HEK293 (cell line): ENCODE data around the gene RAB24.

ENCODE experiments used
- BCL11A ChIP-seq: fragments of 450-650 bp; formaldehyde crosslinking; IDR thresholded peaks from 2 replicates; pipeline ENCODE4 v1.5.1; 2016; ENCODE audit warnings: low read depth, missing biosample characterization, missing genetic modification characterization
- FEZF1 ChIP-seq: fragments of 450-650 bp; formaldehyde crosslinking; IDR thresholded peaks from 2 replicates; pipeline ENCODE4 v1.5.1; 2016; ENCODE audit warnings: missing biosample characterization, missing genetic modification characterization
- MEIS1 ChIP-seq: sonication (generic); formaldehyde crosslinking; IDR thresholded peaks from 2 replicates; pipeline ENCODE4 v1.8.1; 2022; ENCODE audit warnings: missing genetic modification reagents, mild to moderate bottlenecking, borderline replicate concordance
- MYNN ChIP-seq: fragments of 450-650 bp; formaldehyde crosslinking; IDR thresholded peaks from 2 replicates; pipeline ENCODE4 v1.5.1; 2016; ENCODE audit warnings: missing biosample characterization, missing genetic modification characterization, borderline replicate concordance
- SCRT1 ChIP-seq: fragments of 450-650 bp; formaldehyde crosslinking; IDR thresholded peaks from 2 replicates; pipeline ENCODE4 v1.5.1; 2016; ENCODE audit warnings: missing biosample characterization, missing genetic modification characterization, borderline replicate concordance
- SP7 ChIP-seq: fragments of 450-650 bp; formaldehyde crosslinking; IDR thresholded peaks from 2 replicates; pipeline ENCODE4 v1.5.1; 2016; ENCODE audit warnings: missing biosample characterization, missing genetic modification characterization
- TCF7L2 ChIP-seq: IDR thresholded peaks from 2 replicates; pipeline ENCODE4 v1.6.1; 2011; ENCODE audit warnings: low read depth, mild to moderate bottlenecking, inconsistent platforms, low read length, moderate library complexity, borderline replicate concordance
- ZBTB1 ChIP-seq: fragments of 450-650 bp; formaldehyde crosslinking; IDR thresholded peaks from 2 replicates; pipeline ENCODE4 v1.5.1; 2016; ENCODE audit warnings: missing biosample characterization, missing genetic modification characterization
- ZFP3 ChIP-seq: fragments of 450-650 bp; formaldehyde crosslinking; IDR thresholded peaks from 2 replicates; pipeline ENCODE4 v1.5.1; 2016; ENCODE audit warnings: low read depth, missing biosample characterization, missing genetic modification characterization
- ZNF140 ChIP-seq: fragments of 450-650 bp; formaldehyde crosslinking; IDR thresholded peaks from 2 replicates; pipeline ENCODE4 v1.5.1; 2016; ENCODE audit warnings: missing biosample characterization, missing genetic modification characterization
- ZNF174 ChIP-seq: fragments of 450-650 bp; formaldehyde crosslinking; IDR thresholded peaks from 2 replicates; pipeline ENCODE4 v1.5.0; 2017; ENCODE audit warnings: missing biosample characterization, mild to moderate bottlenecking, missing genetic modification characterization
- ZNF2 ChIP-seq: fragments of 450-650 bp; formaldehyde crosslinking; IDR thresholded peaks from 2 replicates; pipeline ENCODE4 v1.5.1; 2016; ENCODE audit warnings: missing biosample characterization, missing genetic modification characterization
- ZNF214 ChIP-seq: fragments of 450-650 bp; formaldehyde crosslinking; IDR thresholded peaks from 2 replicates; pipeline ENCODE4 v1.5.1; 2017; ENCODE audit warnings: missing biosample characterization, mild to moderate bottlenecking, missing genetic modification characterization, borderline replicate concordance
- ZNF624 ChIP-seq: fragments of 450-650 bp; formaldehyde crosslinking; IDR thresholded peaks from 2 replicates; pipeline ENCODE4 v1.5.1; 2017; ENCODE audit warnings: missing biosample characterization, missing genetic modification characterization
- ZNF76 ChIP-seq: fragments of 450-650 bp; formaldehyde crosslinking; IDR thresholded peaks from 2 replicates; pipeline ENCODE4; 2016; ENCODE audit warnings: low read depth, missing biosample characterization, missing genetic modification characterization, borderline replicate concordance
- ZNF777 ChIP-seq: fragments of 450-650 bp; formaldehyde crosslinking; IDR thresholded peaks from 2 replicates; pipeline ENCODE4 v1.5.1; 2017; ENCODE audit warnings: missing biosample characterization, missing genetic modification characterization, borderline replicate concordance
- ZNF792 ChIP-seq: fragments of 450-650 bp; formaldehyde crosslinking; IDR thresholded peaks from 2 replicates; pipeline ENCODE4 v1.5.1; 2016; ENCODE audit warnings: missing biosample characterization, missing genetic modification characterization
- TF ChIP-seq, protein P1 (sequence below): fragments of 450-650 bp; formaldehyde crosslinking; IDR thresholded peaks from 2 replicates; pipeline ENCODE4 v1.5.1; 2016; ENCODE audit warnings: missing biosample characterization, missing genetic modification characterization
- TF ChIP-seq, protein P2 (sequence below): fragments of 450-650 bp; formaldehyde crosslinking; IDR thresholded peaks from 2 replicates; pipeline ENCODE4 v1.5.1; 2016; ENCODE audit warnings: missing biosample characterization, missing genetic modification characterization
- TF ChIP-seq, protein P3 (sequence below): fragments of 450-650 bp; formaldehyde crosslinking; IDR thresholded peaks from 2 replicates; pipeline ENCODE4 v1.5.1; 2016; ENCODE audit warnings: missing biosample characterization, missing genetic modification characterization
- TF ChIP-seq, protein P4 (sequence below): fragments of 450-650 bp; formaldehyde crosslinking; IDR thresholded peaks from 2 replicates; pipeline ENCODE4 v1.5.1; 2017; ENCODE audit warnings: missing biosample characterization, missing genetic modification characterization
- TF ChIP-seq, protein P5 (sequence below): fragments of 450-650 bp; formaldehyde crosslinking; conservative IDR thresholded peaks from 2 replicates; pipeline ENCODE4 v1.5.1; 2016; ENCODE audit warnings: low read depth, missing biosample characterization, missing genetic modification characterization
- TF ChIP-seq, protein P6 (sequence below): fragments of 450-650 bp; formaldehyde crosslinking; IDR thresholded peaks from 2 replicates; pipeline ENCODE4 v1.5.1; 2016; ENCODE audit warnings: missing biosample characterization, missing genetic modification characterization
- TF ChIP-seq, protein P7 (sequence below): fragments of 450-650 bp; formaldehyde crosslinking; optimal IDR thresholded peaks from 2 replicates; pipeline ENCODE3; 2016; ENCODE audit warnings: missing biosample characterization, mild to moderate bottlenecking, missing genetic modification characterization
- TF ChIP-seq, protein P8 (sequence below): fragments of 450-650 bp; formaldehyde crosslinking; IDR thresholded peaks from 2 replicates; pipeline ENCODE4 v1.5.1; 2016; ENCODE audit warnings: missing biosample characterization, missing genetic modification characterization

The RAB24 gene

DNA sequence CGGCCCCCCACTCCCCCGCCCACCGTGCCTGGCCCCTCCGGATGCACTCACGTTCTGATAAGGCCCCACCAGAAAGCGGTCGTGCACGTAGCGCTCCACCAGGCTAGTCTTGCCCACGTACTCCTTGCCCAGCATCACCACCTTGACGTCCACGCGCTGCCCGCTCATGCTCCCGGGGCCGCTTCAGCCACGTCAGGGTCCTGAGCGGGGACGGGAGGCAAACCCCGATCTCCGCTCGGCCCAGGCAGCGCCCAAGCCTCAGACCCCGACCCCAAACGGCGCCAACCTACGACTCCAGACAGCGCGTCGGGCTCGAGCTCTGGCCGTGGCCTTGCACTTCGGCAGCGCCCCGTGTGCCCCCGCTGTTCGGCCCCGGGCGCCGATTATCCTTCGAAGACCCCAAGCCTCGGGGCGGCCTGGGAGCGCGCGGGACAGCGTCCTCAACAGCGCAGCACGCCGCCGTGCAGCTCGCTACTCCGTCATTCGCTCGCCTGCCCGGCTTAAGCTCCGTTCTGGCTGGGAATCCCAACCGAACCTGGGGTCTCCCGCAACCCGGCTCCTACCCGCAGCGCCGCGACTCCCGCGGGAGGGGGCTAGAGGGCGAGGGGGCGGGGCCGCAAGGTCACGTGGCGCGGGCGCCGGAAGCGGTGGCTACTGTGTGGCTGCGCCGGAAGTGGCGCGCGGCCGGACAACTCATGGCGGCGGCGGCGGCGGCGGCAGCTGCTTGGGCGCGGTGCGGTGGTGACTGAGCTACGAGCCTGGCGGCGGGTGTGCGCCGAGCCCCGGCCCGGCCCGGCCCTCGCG is at the start of gene RAB24, which contains the start of gene PRELID1 (continued):
- no peak for TF ChIP-seq SCRT1 (tag by site-specific recombination)
- TF ChIP-seq FEZF1, result no peak
- TF ChIP-seq TCF7L2, result no peak
- TF ChIP-seq MEIS1 (CRISPR knock-in tag), result no peak
- TF ChIP-seq ZNF2 (tag by site-specific recombination), result peak; percentile 78
- no peak for TF ChIP-seq ZNF624 (tag by site-specific recombination)
- TF ChIP-seq ZBTB1 (tag by site-specific recombination), result 0 out of 2 replicates have a peak, but pooled peaks have one; percentile 67
- TF ChIP-seq ZNF214, result no peak
- TF ChIP-seq, protein P1, sequence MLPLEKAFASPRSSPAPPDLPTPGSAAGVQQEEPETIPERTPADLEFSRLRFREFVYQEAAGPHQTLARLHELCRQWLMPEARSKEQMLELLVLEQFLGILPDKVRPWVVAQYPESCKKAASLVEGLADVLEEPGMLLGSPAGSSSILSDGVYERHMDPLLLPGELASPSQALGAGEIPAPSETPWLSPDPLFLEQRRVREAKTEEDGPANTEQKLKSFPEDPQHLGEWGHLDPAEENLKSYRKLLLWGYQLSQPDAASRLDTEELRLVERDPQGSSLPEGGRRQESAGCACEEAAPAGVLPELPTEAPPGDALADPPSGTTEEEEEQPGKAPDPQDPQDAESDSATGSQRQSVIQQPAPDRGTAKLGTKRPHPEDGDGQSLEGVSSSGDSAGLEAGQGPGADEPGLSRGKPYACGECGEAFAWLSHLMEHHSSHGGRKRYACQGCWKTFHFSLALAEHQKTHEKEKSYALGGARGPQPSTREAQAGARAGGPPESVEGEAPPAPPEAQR (tag by site-specific recombination), result no peak
- TF ChIP-seq, protein P2, sequence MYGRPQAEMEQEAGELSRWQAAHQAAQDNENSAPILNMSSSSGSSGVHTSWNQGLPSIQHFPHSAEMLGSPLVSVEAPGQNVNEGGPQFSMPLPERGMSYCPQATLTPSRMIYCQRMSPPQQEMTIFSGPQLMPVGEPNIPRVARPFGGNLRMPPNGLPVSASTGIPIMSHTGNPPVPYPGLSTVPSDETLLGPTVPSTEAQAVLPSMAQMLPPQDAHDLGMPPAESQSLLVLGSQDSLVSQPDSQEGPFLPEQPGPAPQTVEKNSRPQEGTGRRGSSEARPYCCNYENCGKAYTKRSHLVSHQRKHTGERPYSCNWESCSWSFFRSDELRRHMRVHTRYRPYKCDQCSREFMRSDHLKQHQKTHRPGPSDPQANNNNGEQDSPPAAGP (tag by site-specific recombination), result peak; percentile 67
- TF ChIP-seq, protein P3, sequence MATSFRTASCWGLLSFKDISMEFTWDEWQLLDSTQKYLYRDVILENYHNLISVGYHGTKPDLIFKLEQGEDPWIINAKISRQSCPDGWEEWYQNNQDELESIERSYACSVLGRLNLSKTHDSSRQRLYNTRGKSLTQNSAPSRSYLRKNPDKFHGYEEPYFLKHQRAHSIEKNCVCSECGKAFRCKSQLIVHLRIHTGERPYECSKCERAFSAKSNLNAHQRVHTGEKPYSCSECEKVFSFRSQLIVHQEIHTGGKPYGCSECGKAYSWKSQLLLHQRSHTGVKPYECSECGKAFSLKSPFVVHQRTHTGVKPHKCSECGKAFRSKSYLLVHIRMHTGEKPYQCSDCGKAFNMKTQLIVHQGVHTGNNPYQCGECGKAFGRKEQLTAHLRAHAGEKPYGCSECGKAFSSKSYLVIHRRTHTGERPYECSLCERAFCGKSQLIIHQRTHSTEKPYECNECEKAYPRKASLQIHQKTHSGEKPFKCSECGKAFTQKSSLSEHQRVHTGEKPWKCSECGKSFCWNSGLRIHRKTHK (tag by site-specific recombination), result no peak
- TF ChIP-seq ZNF174, result no peak
- TF ChIP-seq, protein P4, sequence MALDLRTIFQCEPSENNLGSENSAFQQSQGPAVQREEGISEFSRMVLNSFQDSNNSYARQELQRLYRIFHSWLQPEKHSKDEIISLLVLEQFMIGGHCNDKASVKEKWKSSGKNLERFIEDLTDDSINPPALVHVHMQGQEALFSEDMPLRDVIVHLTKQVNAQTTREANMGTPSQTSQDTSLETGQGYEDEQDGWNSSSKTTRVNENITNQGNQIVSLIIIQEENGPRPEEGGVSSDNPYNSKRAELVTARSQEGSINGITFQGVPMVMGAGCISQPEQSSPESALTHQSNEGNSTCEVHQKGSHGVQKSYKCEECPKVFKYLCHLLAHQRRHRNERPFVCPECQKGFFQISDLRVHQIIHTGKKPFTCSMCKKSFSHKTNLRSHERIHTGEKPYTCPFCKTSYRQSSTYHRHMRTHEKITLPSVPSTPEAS, result no peak
- no peak for TF ChIP-seq ZFP3 (tag by site-specific recombination)
- TF ChIP-seq, protein P5, sequence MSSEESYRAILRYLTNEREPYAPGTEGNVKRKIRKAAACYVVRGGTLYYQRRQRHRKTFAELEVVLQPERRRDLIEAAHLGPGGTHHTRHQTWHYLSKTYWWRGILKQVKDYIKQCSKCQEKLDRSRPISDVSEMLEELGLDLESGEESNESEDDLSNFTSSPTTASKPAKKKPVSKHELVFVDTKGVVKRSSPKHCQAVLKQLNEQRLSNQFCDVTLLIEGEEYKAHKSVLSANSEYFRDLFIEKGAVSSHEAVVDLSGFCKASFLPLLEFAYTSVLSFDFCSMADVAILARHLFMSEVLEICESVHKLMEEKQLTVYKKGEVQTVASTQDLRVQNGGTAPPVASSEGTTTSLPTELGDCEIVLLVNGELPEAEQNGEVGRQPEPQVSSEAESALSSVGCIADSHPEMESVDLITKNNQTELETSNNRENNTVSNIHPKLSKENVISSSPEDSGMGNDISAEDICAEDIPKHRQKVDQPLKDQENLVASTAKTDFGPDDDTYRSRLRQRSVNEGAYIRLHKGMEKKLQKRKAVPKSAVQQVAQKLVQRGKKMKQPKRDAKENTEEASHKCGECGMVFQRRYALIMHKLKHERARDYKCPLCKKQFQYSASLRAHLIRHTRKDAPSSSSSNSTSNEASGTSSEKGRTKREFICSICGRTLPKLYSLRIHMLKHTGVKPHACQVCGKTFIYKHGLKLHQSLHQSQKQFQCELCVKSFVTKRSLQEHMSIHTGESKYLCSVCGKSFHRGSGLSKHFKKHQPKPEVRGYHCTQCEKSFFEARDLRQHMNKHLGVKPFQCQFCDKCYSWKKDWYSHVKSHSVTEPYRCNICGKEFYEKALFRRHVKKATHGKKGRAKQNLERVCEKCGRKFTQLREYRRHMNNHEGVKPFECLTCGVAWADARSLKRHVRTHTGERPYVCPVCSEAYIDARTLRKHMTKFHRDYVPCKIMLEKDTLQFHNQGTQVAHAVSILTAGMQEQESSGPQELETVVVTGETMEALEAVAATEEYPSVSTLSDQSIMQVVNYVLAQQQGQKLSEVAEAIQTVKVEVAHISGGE (tag by site-specific recombination), result peak; percentile 84
- TF ChIP-seq ZNF140 (tag by site-specific recombination), result no peak
- TF ChIP-seq SP7 (tag by site-specific recombination), result 0 out of 2 replicates have a peak, but pooled peaks have one; percentile 47
- no peak; the same call in 1 of the 2 replicates for TF ChIP-seq ZNF76
- TF ChIP-seq, protein P6, sequence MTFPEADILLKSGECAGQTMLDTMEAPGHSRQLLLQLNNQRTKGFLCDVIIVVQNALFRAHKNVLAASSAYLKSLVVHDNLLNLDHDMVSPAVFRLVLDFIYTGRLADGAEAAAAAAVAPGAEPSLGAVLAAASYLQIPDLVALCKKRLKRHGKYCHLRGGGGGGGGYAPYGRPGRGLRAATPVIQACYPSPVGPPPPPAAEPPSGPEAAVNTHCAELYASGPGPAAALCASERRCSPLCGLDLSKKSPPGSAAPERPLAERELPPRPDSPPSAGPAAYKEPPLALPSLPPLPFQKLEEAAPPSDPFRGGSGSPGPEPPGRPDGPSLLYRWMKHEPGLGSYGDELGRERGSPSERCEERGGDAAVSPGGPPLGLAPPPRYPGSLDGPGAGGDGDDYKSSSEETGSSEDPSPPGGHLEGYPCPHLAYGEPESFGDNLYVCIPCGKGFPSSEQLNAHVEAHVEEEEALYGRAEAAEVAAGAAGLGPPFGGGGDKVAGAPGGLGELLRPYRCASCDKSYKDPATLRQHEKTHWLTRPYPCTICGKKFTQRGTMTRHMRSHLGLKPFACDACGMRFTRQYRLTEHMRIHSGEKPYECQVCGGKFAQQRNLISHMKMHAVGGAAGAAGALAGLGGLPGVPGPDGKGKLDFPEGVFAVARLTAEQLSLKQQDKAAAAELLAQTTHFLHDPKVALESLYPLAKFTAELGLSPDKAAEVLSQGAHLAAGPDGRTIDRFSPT (tag by site-specific recombination), result peak; percentile 67; the same call in 1 of the 2 replicates
- no peak for TF ChIP-seq MYNN
- TF ChIP-seq, protein P7, sequence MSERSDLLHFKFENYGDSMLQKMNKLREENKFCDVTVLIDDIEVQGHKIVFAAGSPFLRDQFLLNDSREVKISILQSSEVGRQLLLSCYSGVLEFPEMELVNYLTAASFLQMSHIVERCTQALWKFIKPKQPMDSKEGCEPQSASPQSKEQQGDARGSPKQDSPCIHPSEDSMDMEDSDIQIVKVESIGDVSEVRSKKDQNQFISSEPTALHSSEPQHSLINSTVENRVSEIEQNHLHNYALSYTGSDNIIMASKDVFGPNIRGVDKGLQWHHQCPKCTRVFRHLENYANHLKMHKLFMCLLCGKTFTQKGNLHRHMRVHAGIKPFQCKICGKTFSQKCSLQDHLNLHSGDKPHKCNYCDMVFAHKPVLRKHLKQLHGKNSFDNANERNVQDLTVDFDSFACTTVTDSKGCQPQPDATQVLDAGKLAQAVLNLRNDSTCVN, result peak; percentile 95
- TF ChIP-seq ZNF777 (tag by site-specific recombination), result peak; percentile 64; the same call in 1 of the 2 replicates
- TF ChIP-seq ZNF792 (tag by site-specific recombination), result no peak
- TF ChIP-seq, protein P8, sequence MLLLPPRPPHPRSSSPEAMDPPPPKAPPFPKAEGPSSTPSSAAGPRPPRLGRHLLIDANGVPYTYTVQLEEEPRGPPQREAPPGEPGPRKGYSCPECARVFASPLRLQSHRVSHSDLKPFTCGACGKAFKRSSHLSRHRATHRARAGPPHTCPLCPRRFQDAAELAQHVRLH (tag by site-specific recombination), result no peak
- 0 out of 2 replicates have a peak, but pooled peaks have one; percentile 30 for TF ChIP-seq BCL11A (tag by site-specific recombination)
